Gastrocnemius medialis (tissue), 4 donors: Measurements from ENCODE around the gene CLCN2. TPM values are rescaled to one million over a fixed set of nuclear protein-coding genes. Genes with fewer than 3 reads are reported as not detected.

ENCODE experiments used
- ATAC-seq, 2 donors: fragments of 150-250 bp; one replicate each; pipeline ENCODE4 v1.9.1; 2016
- DNase-seq, 2 donors: peaks; one replicate each; pipeline ENCODE4 v3.0.0-alpha.2; 2019
- H3K27ac ChIP-seq, 4 donors: fragments of 200-600 bp; sonication (generic); 1 replicate in 1 of 4; 2 replicates in 3 of 4; pipeline ENCODE4 v1.5.1; 2016 to 2018; ENCODE audit warnings: mild to moderate bottlenecking in 2 of 4, moderate library complexity in 1 of 4
- H3K27me3 ChIP-seq, 3 donors: fragments of 200-600 bp; sonication (generic) in 2 of 3; 1 replicate in 1 of 3; 2 replicates in 2 of 3; pipeline versions ENCODE4 v1.5.1 to v1.6.0; 2016 to 2019; ENCODE audit warnings: mild to moderate bottlenecking in 1 of 3, moderate library complexity in 1 of 3
- H3K36me3 ChIP-seq, 2 donors: fragments of 200-600 bp; sonication (generic) in 1 of 2; one replicate each; pipeline ENCODE4 v1.5.1; 2017 to 2018
- H3K4me1 ChIP-seq, 2 donors: fragments of 200-600 bp; sonication (generic) in 1 of 2; one replicate each; pipeline ENCODE4 v1.5.1; 2016 to 2017; ENCODE audit warnings: mild to moderate bottlenecking in 2 of 2
- H3K4me3 ChIP-seq, 4 donors: fragments of 200-600 bp; sonication (generic) in 3 of 4; 1 replicate in 1 of 4; 2 replicates in 3 of 4; pipeline ENCODE4 v1.5.1; 2016 to 2019; ENCODE audit warnings: mild to moderate bottlenecking in 2 of 4
- H3K9me3 ChIP-seq, 3 donors: fragments of 200-600 bp; sonication (generic) in 2 of 3; 1 replicate in 1 of 3; 2 replicates in 2 of 3; pipeline ENCODE4 v1.5.1; 2016 to 2019
- CTCF ChIP-seq, 5 experiments: fragments of 450-650 bp in 3 of 5; fragments of 200-600 bp in 2 of 5; sonication (generic) in 2 of 5; IDR thresholded peaks in 4 of 5; conservative IDR thresholded peaks in 1 of 5; 1 replicate in 4 of 5; 2 replicates in 1 of 5; pipeline ENCODE4 v1.5.1; 2016 to 2019; ENCODE audit warnings: antibody characterized with exemption in 5 of 5, mild to moderate bottlenecking in 3 of 5, moderate library complexity in 3 of 5
- POLR2A ChIP-seq, 2 donors: fragments of 450-650 bp; IDR thresholded peaks; one replicate each; pipeline ENCODE4 v1.6.1; 2017; ENCODE audit warnings: antibody characterized with exemption in 2 of 2, mild to moderate bottlenecking in 2 of 2, moderate library complexity in 2 of 2
- in situ Hi-C, 4 donors: fragments of 200-750 bp; cut with MboI; loops; one replicate each; pipeline versions ENCODE4 v1.15.0 to v1.8.0; 2017; ENCODE audit warnings: low sequenced_read_pairs in 4 of 4
- intact Hi-C: fragments of 100-400 bp; cut with DNase I; formaldehyde crosslinking; loops from one replicate; pipeline ENCODE4 v1.15.1; 2023; ENCODE audit warnings: low total_unique reads
- total RNA-seq, 4 donors: library from RNA; depleted of rRNA; stranded (reverse); fragments of >200 nt; gene quantifications; one replicate each; pipeline versions ENCODE4 v1.1.0 to v1.2.3, GENCODE V29; 2016

Gene CLCN2
- total RNA-seq, 4 donors from 2014 or later: 0.62 to 1.2 (median 0.92) TPM

- H3K4me1 ChIP-seq: peaks cover 7 to 14% of the 10 kb centered on the region in 2 donors
- H3K27me3 ChIP-seq: no peaks in the 10 kb centered on the region
- no peaks in the 10 kb centered on the region for H3K9me3 ChIP-seq
- in situ Hi-C loops: no loop called here
- H3K36me3 ChIP-seq: peaks cover 0 to 33% of the 10 kb centered on the region in 2 donors
- H3K4me3 ChIP-seq: no peak overlapping the region
- no peak for DNase-seq
- H3K27ac ChIP-seq: peak overlapping the region in 3 of 4 donors; percentile 77 to 85 (median 83)
- intact Hi-C loops: no loop called here
- no peak for ATAC-seq
- TF ChIP-seq CTCF (IDR thresholded peaks at IDR 0.05 in 4 of 5, conservative IDR thresholded peaks at IDR 0.05 in 1 of 5) (no peak), POLR2A (IDR thresholded peaks at IDR 0.05) (no peak)
These were observed 14.8 kb downstream of the CLCN2 start for GRCh38 chr3:184346480-184347190.

- DNase-seq: peak; percentile 90 to 93
- intact Hi-C loops: no loop called here
- Histone ChIP-seq H3K9me3 (no peaks in the 10 kb centered on the region), H3K27me3 (no peaks in the 10 kb centered on the region), H3K36me3 (peaks cover 0 to 39% of the 10 kb centered on the region in 2 donors), H3K4me3 (no peak overlapping the region), H3K4me1 (peaks cover 7 to 14% of the 10 kb centered on the region in 2 donors), H3K27ac (peak overlapping the region; percentile 72 to 85 (median 80))
- ATAC-seq: peak; percentile 98
- TF ChIP-seq CTCF (IDR thresholded peaks at IDR 0.05 in 4 of 5, conservative IDR thresholded peaks at IDR 0.05 in 1 of 5) (peak; percentile 32 to 69 (median 60)), POLR2A (IDR thresholded peaks at IDR 0.05) (no peak)
- in situ Hi-C loops: no loop called here
These were observed 15.9 kb downstream of the CLCN2 start for GRCh38 chr3:184345317-184346144.

- Histone ChIP-seq H3K27me3 (no peaks in the 10 kb centered on the region), H3K4me1 (peaks cover 9 to 18% of the 10 kb centered on the region in 2 donors), H3K36me3 (peaks cover 0 to 39% of the 10 kb centered on the region in 2 donors), H3K9me3 (no peaks in the 10 kb centered on the region), H3K27ac (peak overlapping the region; percentile 72 to 85 (median 80)), H3K4me3 (no peak overlapping the region)
- intact Hi-C loops (no loop called here), in situ Hi-C loops (no loop called here)
- DNase-seq: no peak
- no peak for ATAC-seq
- TF ChIP-seq CTCF (IDR thresholded peaks at IDR 0.05 in 4 of 5, conservative IDR thresholded peaks at IDR 0.05 in 1 of 5) (no peak), POLR2A (IDR thresholded peaks at IDR 0.05) (no peak)
These were observed 16.7 kb downstream of the CLCN2 start for GRCh38 chr3:184344579-184345316.

- DNase-seq: no peak
- H3K27ac ChIP-seq: no peak overlapping the region
- H3K9me3 ChIP-seq: no peaks in the 10 kb centered on the region
- H3K4me1 ChIP-seq: peaks cover 22 to 29% of the 10 kb centered on the region in 2 donors
- no peaks in the 10 kb centered on the region for H3K27me3 ChIP-seq
- intact Hi-C loops (no loop called here), in situ Hi-C loops (no loop called here)
- no peak for ATAC-seq
- H3K36me3 ChIP-seq: peaks cover 0 to 39% of the 10 kb centered on the region in 2 donors
- no peak overlapping the region for H3K4me3 ChIP-seq
- TF ChIP-seq POLR2A (IDR thresholded peaks at IDR 0.05): no peak
- no peak for TF ChIP-seq CTCF (IDR thresholded peaks at IDR 0.05 in 4 of 5, conservative IDR thresholded peaks at IDR 0.05 in 1 of 5)
These were observed 18.1 kb downstream of the CLCN2 start for GRCh38 chr3:184343200-184343876.
